Neural cell (in vitro differentiated cells): ENCODE data around the gene KSR2. TPM values are rescaled to one million over a fixed set of nuclear protein-coding genes. Genes with fewer than 3 reads are reported as not detected.

Source experiments
- H2AFZ ChIP-seq: fragments of 200-600, 300-800 bp; sonication (generic), shearing (Covaris generic); 2 replicates; pipeline ENCODE4 v1.6.0; 2014; ENCODE audit warnings: low read depth, mild to moderate bottlenecking, antibody characterized with exemption, low read length, moderate library complexity
- H3F3A ChIP-seq: fragments of 200-600 bp; shearing (Covaris generic); 2 replicates; pipeline ENCODE4 v1.6.1; 2016; ENCODE audit warnings: mild to moderate bottlenecking, moderate library complexity, mixed read lengths, antibody characterized with exemption, low read length; ENCODE audit not compliant: insufficient read depth, poor library complexity, severe bottlenecking
- H3K27ac ChIP-seq: fragments of 200-600, 300-800 bp; sonication (generic), shearing (Covaris generic); 2 replicates; pipeline ENCODE4 v1.5.1; 2014; ENCODE audit warnings: mild to moderate bottlenecking, low read length, moderate library complexity
- H3K27me3 ChIP-seq: fragments of 300-800, 200-600 bp; sonication (generic), shearing (Covaris generic); 2 replicates; pipeline ENCODE4 v1.6.0; 2014; ENCODE audit warnings: mild to moderate bottlenecking, low read depth, low read length, moderate library complexity; ENCODE audit not compliant: insufficient read depth
- H3K36me3 ChIP-seq: fragments of 300-800, 200-600 bp; sonication (generic), shearing (Covaris generic); 2 replicates; pipeline ENCODE4 v1.5.1; 2014; ENCODE audit warnings: mild to moderate bottlenecking, antibody characterized with exemption, low read length, moderate library complexity; ENCODE audit not compliant: insufficient read depth
- H3K4me2 ChIP-seq: fragments of 300-800, 200-600 bp; sonication (generic), shearing (Covaris generic); 2 replicates; pipeline ENCODE4 v1.6.0; 2014; ENCODE audit warnings: mild to moderate bottlenecking, low read length
- H3K4me3 ChIP-seq: fragments of 300-800, 200-600 bp; sonication (generic), shearing (Covaris generic); 2 replicates; pipeline ENCODE4 v1.5.1; 2014; ENCODE audit warnings: mild to moderate bottlenecking, low read length, moderate library complexity
- H3K79me2 ChIP-seq: fragments of 200-600 bp; shearing (Covaris generic); replicated peaks from 2 replicates; pipeline ENCODE4 v1.6.0; 2014; ENCODE audit warnings: mild to moderate bottlenecking, low read length, moderate library complexity; ENCODE audit not compliant: insufficient read depth
- H3K9ac ChIP-seq: fragments of 300-800, 200-600 bp; sonication (generic), shearing (Covaris generic); 2 replicates; pipeline ENCODE4 v1.6.1; 2016; ENCODE audit warnings: mild to moderate bottlenecking, low read length, mixed read lengths
- H3K9me2 ChIP-seq: fragments of 200-600 bp; shearing (Covaris generic); 2 replicates; pipeline ENCODE4 v1.6.1; 2016; ENCODE audit warnings: mild to moderate bottlenecking, low read length, mixed read lengths; ENCODE audit not compliant: insufficient read depth
- H3K9me3 ChIP-seq: fragments of 200-600, 300-800 bp; sonication (generic), shearing (Covaris generic); 2 replicates; pipeline ENCODE4 v1.6.1; 2016; ENCODE audit warnings: mild to moderate bottlenecking, mixed run types, low read length, moderate library complexity, mixed read lengths
- H4K20me1 ChIP-seq: fragments of 200-600 bp; shearing (Covaris generic); 2 replicates; pipeline ENCODE4 v1.6.1; 2016; ENCODE audit warnings: mild to moderate bottlenecking, mixed run types; ENCODE audit not compliant: insufficient read depth
- CTCF ChIP-seq: fragments of 450-650 bp; IDR thresholded peaks from 2 replicates; pipeline ENCODE4 v1.5.1; 2014; ENCODE audit warnings: antibody characterized with exemption, mild to moderate bottlenecking, moderate library complexity; ENCODE audit not compliant: poor library complexity, severe bottlenecking
- EP300 ChIP-seq: fragments of 450-650 bp; conservative IDR thresholded peaks from 2 replicates; pipeline ENCODE4 v1.6.1; 2014; ENCODE audit warnings: antibody characterized with exemption, mild to moderate bottlenecking, moderate library complexity; ENCODE audit not compliant: poor library complexity, severe bottlenecking
- EZH2 ChIP-seq: fragments of 200-600, 300-800 bp; shearing (Covaris generic), sonication (generic); IDR thresholded peaks from 2 replicates; pipeline ENCODE4 v1.6.1; 2014; ENCODE audit warnings: antibody characterized with exemption, low read length, borderline replicate concordance, mild to moderate bottlenecking; ENCODE audit not compliant: insufficient read depth, poor library complexity, severe bottlenecking
- MXI1 ChIP-seq: fragments of 450-650 bp; conservative IDR thresholded peaks from 2 replicates; pipeline ENCODE4 v1.6.1; 2014; ENCODE audit warnings: antibody characterized with exemption, mild to moderate bottlenecking; ENCODE audit not compliant: poor library complexity, severe bottlenecking
- POLR2AphosphoS5 ChIP-seq: IDR thresholded peaks from 2 replicates; pipeline ENCODE4 v1.6.1; 2012
- RAD21 ChIP-seq: fragments of 450-650 bp; conservative IDR thresholded peaks from 2 replicates; pipeline ENCODE4 v1.6.1; 2014; ENCODE audit warnings: antibody characterized with exemption, mild to moderate bottlenecking, moderate library complexity
- REST ChIP-seq: IDR thresholded peaks from 2 replicates; pipeline ENCODE4 v1.6.1; 2012; ENCODE audit warnings: borderline replicate concordance
- SMC3 ChIP-seq: fragments of 450-650 bp; conservative IDR thresholded peaks from 2 replicates; pipeline ENCODE4 v1.6.1; 2014; ENCODE audit warnings: antibody characterized with exemption, mild to moderate bottlenecking, moderate library complexity; ENCODE audit not compliant: poor library complexity
- TAF1 ChIP-seq: IDR thresholded peaks from 2 replicates; pipeline ENCODE4 v1.6.1; 2012; ENCODE audit warnings: low read depth
- polyA plus RNA-seq: library from polyadenylated mRNA; depleted of rRNA; stranded (reverse); fragments of >200 nt; gene quantifications from 2 replicates; pipeline ENCODE4 v1.2.3, GENCODE V29; 2014

The KSR2 gene
- polyA plus RNA-seq, 1 donor from 2014 or later: 3.0 TPM

- H3F3A ChIP-seq: no peaks in the 10 kb centered on the region
- no peak overlapping the region for H3K27ac ChIP-seq
- H3K9me3 ChIP-seq: no peaks in the 10 kb centered on the region
- no peaks in the 10 kb centered on the region for H3K36me3 ChIP-seq
- H3K9ac ChIP-seq: no peak overlapping the region
- H3K4me3 ChIP-seq: no peak overlapping the region
- no peaks in the 10 kb centered on the region for H3K9me2 ChIP-seq
- no peak overlapping the region for H3K4me2 ChIP-seq
- H3K79me2 ChIP-seq: no peaks in the 10 kb centered on the region
- no peaks in the 10 kb centered on the region for H4K20me1 ChIP-seq
- no peak overlapping the region for H2AFZ ChIP-seq
- no peaks in the 10 kb centered on the region for H3K27me3 ChIP-seq
- TF ChIP-seq RAD21 (no peak), POLR2AphosphoS5 (no peak), CTCF (no peak), REST (no peak)
Observed at GRCh38 chr12:117606945-117607344, 361.8 kb downstream of the KSR2 start.

- no peak overlapping the region for H3K4me3 ChIP-seq
- no peaks in the 10 kb centered on the region for H3K79me2 ChIP-seq
- no peaks in the 10 kb centered on the region for H3K27me3 ChIP-seq
- no peaks in the 10 kb centered on the region for H3K9me3 ChIP-seq
- no peak overlapping the region for H3K4me2 ChIP-seq
- H3K9me2 ChIP-seq: no peaks in the 10 kb centered on the region
- H3F3A ChIP-seq: no peaks in the 10 kb centered on the region
- H3K27ac ChIP-seq: no peak overlapping the region
- H3K9ac ChIP-seq: no peak overlapping the region
- H2AFZ ChIP-seq: no peak overlapping the region
- no peaks in the 10 kb centered on the region for H3K36me3 ChIP-seq
- no peak for TF ChIP-seq TAF1
- TF ChIP-seq EZH2: no peak
- H4K20me1 ChIP-seq: no peaks in the 10 kb centered on the region
Observed at GRCh38 chr12:117606024-117606423, 362.8 kb downstream of the KSR2 start.

DNA sequence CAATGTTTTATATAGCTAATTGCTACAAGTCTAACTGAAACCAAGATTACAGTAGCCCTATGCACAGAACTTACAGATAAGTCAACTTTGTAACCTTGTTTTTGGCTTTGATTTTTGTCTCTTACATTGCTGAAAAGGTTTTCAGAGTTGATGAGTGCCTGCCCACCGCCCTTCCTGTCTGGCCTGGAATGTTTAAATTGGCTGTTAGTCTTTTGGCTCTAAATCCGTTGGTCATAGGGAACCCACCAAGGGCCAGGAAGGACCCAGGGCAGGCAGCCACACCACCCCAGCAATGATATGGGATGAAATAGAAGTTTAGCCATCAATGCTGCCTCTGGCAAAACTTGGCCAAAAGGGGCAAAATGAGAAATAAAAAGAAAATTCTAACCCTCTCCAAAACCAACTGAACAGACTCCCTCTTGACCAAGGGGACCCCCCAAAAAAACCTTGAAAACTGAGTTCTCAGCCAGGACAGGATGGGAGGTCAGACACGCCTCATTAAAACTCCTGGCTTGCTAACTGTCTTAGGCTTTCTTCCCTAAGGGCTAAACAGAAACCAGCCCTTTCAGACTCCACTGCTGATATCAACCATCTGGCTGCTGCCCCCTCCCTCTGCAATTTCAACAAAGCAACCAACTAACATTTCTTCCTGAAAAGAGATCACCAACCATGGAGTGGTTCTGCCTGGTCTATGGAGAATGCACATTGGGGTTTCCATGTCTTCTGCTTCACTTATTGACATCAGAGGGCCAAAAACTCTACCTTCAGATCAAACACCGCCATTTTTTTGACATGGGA lies 365.3 kb downstream of the KSR2 start:
- Histone ChIP-seq H4K20me1 (no peaks in the 10 kb centered on the region), H3F3A (no peaks in the 10 kb centered on the region), H3K4me3 (no peak overlapping the region), H3K9me3 (no peaks in the 10 kb centered on the region), H3K27ac (no peak overlapping the region), H3K9me2 (no peaks in the 10 kb centered on the region), H3K27me3 (no peaks in the 10 kb centered on the region), H3K4me2 (no peak overlapping the region), H3K9ac (no peak overlapping the region), H3K36me3 (no peaks in the 10 kb centered on the region), H2AFZ (no peak overlapping the region), H3K79me2 (no peaks in the 10 kb centered on the region)
- TF ChIP-seq EP300 (no peak), MXI1 (no peak), RAD21 (no peak), SMC3 (no peak), REST (no peak), POLR2AphosphoS5 (no peak), CTCF (no peak), TAF1 (no peak), EZH2 (no peak)
